HG02759 (cell line): ENCODE results near the gene PER3.

Experiments used
- ATAC-seq: cut with Tn5 transposase; IDR thresholded peaks from one replicate; pipeline ENCODE4 v1.9.1; 2021; ENCODE audit warnings: mild to moderate bottlenecking, moderate library complexity; ENCODE audit not compliant: unreplicated experiment

PER3 gene

GRCh38 chr1:7869136-7869920 is 85.2 kb downstream of the PER3 start:
- no peak for ATAC-seq

- ATAC-seq, result no peak
Measured at GRCh38 chr1:7871136-7871535, 87.0 kb downstream of the PER3 start.

GRCh38 chr1:7873801-7874795 is 90.0 kb downstream of the PER3 start:
- no peak for ATAC-seq

GRCh38 chr1:7878027-7878426 is 93.9 kb downstream of the PER3 start:
- no peak for ATAC-seq

DNA sequence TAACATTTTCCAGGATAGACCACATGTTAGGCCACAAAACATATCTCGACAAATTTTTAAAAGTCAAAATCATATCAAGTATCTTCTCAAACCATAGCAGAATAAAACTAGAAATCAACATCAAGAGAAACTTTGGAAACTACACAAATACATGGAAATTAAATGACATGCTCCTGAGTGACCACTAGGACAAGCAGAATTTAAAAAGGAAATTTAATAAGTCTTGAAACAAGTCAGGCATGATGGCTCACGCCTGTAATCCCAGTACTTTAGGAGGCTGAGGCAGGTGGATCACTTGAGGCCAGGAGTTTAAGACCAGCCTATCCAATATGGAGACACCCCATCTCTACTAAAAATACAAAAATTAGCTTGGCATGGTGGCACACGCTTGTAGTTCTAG is 95.1 kb downstream of the PER3 start:
- ATAC-seq, result no peak

DNA sequence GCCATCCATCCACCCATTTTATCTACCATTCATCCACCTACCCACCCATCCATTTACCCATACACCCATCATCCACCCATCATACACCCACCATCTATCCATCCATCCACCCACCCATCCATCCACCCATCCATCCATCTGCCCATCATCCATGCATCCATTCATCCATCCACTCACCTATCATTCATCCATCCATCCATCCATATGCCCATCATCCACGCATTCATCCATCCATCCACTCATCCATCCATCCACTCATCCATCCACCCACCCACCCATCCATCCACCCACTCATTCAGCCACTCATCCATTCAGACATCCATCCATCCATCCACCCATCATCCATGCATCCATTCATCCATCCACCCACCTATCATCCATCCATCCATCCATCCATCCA is 100.7 kb downstream of the PER3 start:
- ATAC-seq, result no peak

DNA sequence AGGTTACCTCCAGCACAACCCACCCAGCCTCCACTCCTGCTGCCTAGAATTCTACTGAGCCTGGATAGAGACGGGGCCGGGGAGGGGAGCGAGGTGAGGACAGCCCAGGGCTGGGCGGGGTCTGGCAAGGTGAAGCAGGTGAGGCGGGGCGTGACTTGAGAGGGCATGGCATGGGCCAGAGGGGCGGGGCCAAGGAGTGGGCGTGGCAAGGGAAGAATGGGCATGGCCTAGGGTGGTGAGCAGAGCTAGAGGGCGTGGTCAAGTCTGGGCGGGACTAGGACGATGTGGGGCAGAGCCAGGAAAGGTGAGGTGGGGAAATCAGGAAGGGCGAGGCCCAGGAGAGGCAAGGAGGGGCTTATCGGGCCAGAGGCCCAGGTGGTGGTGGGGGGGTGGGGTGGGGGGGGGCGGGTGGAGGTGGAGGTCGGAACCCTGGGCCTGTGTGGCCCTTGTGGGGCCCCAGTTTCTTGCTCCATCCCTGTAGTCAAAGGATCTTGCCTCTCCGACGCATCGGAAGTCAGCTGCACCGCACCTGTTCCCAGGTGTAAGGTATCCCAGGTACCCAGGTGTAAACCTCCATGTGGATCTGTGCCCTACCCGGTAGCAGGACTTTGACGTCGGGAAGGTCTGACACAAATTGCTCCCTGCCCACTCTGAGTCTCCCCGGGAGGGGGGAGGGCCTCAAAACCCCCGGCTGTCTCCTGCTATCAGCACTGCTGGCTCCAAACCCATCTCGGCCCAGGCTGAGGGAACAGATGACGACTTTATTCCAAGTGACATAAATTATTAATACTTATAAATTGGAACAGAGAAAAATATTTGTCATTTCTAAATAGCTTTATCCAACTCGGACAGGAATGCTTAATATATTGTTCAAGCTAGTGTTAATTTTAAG is 101.7 kb downstream of the PER3 start:
- ATAC-seq, result no peak

- no peak for ATAC-seq
Measured at GRCh38 chr1:7886405-7886745, 102.3 kb downstream of the PER3 start.

GRCh38 chr1:7888248-7889081 is 104.4 kb downstream of the PER3 start:
- ATAC-seq, result no peak

DNA sequence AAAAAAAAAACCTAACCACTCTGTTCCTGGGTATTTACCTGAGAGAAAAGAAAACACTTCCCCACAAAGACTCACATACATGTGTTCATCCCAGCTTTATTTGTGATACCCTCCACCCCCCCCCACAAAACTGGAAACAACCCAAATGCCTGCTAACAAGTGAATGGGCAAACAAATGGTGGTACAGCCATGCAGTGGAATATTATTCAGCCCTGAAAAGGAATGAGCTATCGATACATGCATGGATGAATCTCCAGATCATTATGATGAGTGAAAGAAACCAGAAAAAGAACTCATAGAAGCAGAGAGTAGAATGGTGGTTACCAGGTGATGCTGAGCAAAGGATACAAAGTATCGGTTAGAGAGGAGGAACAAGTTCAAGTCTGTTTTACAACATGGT is 106.8 kb downstream of the PER3 start:
- ATAC-seq, result no peak

- ATAC-seq, result no peak
Measured at GRCh38 chr1:7891804-7892203, 107.7 kb downstream of the PER3 start.

DNA sequence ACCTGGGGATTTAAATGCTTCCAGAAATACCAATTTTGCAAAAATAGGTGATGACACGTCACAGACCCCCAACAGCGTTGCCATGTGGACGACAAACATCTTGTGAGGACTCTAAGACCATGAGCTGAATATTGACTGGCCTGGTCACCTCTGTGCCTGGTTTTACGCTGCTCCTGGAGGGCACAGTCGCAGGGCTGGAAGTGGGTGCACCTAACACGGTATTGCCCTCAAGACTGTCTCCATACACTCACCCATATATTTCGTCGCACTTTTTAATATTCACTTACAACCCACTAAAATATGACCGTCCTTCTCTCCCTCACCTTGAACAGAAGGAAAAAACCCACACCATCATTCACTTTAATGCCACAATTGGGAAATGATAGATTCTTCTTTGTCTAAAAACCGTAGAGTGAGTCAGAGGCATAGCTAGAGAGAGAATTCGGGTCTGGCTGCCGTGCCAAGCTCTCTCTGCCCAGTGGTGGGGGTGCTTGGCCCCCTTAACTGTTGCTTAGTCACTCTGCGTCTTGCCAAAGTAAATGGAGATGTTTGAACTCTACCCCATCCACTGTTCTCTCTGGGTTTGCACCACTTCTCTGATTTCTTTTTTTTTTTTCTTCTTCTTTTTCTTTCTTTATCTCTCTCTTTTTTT is 109.6 kb downstream of the PER3 start:
- ATAC-seq, result no peak
